K562 (cell line): Measurements from ENCODE around the gene ZBTB39. TPM values are rescaled to one million over a fixed set of nuclear protein-coding genes. Genes with fewer than 3 reads are reported as not detected.

Experiments
- ATAC-seq: fragments of 200-7000 bp; cut with Tn5 transposase; 3 replicates; pipeline ENCODE4 v1.9.1; 2020; ENCODE audit warnings: moderate library complexity
- BruUV-seq: library from RNA; stranded (reverse); fragments of 400-500 nt; replicated peaks from 2 replicates; lab custom pipeline; 2021; lab: Mats Ljungman, UMichigan
- CTCF ChIA-PET: fragments of 300-600 bp; formaldehyde crosslinking; extraction: SDS; loops from one replicate; lab custom pipeline; 2021; ENCODE audit warnings: low intra/inter-chr PET ratio; lab: Yijun Ruan, JAX
- POLR2A ChIA-PET: fragments of 300-600, 350-650 bp; sonication (Branson Sonifier 250); formaldehyde crosslinking; extraction: SDS; loops from one replicate; lab custom pipeline; 2021; ENCODE audit warnings: antibody characterized with exemption, inconsistent platforms; lab: Yijun Ruan, JAX
- DNase-seq, 4 experiments: peaks; one replicate each; pipeline versions ENCODE4 v3.0.0 to v3.0.0-alpha.2; 2011 to 2018; ENCODE audit warnings: low spot score in 3 of 4, mixed read lengths in 3 of 4; ENCODE audit errors: extremely low read depth in 1 of 4
- FAIRE-seq: peaks from 2 replicates; lab custom pipeline; 2011; peaks lifted over from hg19 to GRCh38; lab: Jason Lieb, UNC
- H2AFZ ChIP-seq: 2 replicates; pipeline ENCODE4 v1.6.0; 2011; ENCODE audit warnings: low read depth, low read length, control low read depth, inconsistent platforms
- H3K27ac ChIP-seq: fragments of 200-600 bp; 3 replicates; pipeline ENCODE4 v1.8.0; 2011; ENCODE audit warnings: low read depth, mild to moderate bottlenecking, control low read depth, inconsistent platforms, low read length, moderate library complexity, mixed read lengths; ENCODE audit errors: extremely low read depth
- H3K27me3 ChIP-seq, 2 experiments: fragments of 300-600 bp in 1 of 2; 2 replicates in 1 of 2; 3 replicates in 1 of 2; pipeline versions ENCODE4 v1.6.0 to v1.8.0; 2011; ENCODE audit warnings: inconsistent platforms in 2 of 2, low read length in 2 of 2, mild to moderate bottlenecking in 1 of 2, mixed read lengths in 1 of 2, moderate library complexity in 1 of 2; ENCODE audit not compliant: control insufficient read depth in 2 of 2, insufficient read depth in 2 of 2
- H3K36me3 ChIP-seq: fragments of 300-600 bp; 3 replicates; pipeline ENCODE4 v1.8.0; 2011; ENCODE audit warnings: mild to moderate bottlenecking, low read length, inconsistent platforms; ENCODE audit not compliant: control insufficient read depth, insufficient read depth
- H3K4me1 ChIP-seq, 2 experiments: fragments of 200-600 bp in 1 of 2; replicated peaks in 1 of 2; 2 replicates in 1 of 2; 3 replicates in 1 of 2; pipeline versions ENCODE4 v1.5.1 to v1.8.0; 2011; ENCODE audit warnings: inconsistent platforms in 2 of 2, low read length in 2 of 2, mild to moderate bottlenecking in 1 of 2, mixed read lengths in 1 of 2, moderate library complexity in 1 of 2; ENCODE audit not compliant: control insufficient read depth in 2 of 2, insufficient read depth in 2 of 2
- H3K4me2 ChIP-seq: 2 replicates; pipeline ENCODE4 v1.6.1; 2011; ENCODE audit warnings: low read length, control low read depth, inconsistent platforms, mixed read lengths; ENCODE audit not compliant: insufficient read depth
- H3K4me3 ChIP-seq: fragments of 200-600 bp; sonication (generic), shearing (Covaris generic); 2 replicates; pipeline ENCODE4 v1.5.1; 2016; ENCODE audit warnings: control low read depth, inconsistent platforms
- H3K79me2 ChIP-seq: fragments of 200-600 bp; 3 replicates; pipeline ENCODE4 v1.8.0; 2011; ENCODE audit warnings: low read length, inconsistent platforms; ENCODE audit not compliant: control insufficient read depth, insufficient read depth
- H3K9ac ChIP-seq, 2 experiments: 2 replicates each; pipeline versions ENCODE4 v1.6.0 to v1.6.1; 2011; ENCODE audit warnings: low read depth in 2 of 2, low read length in 2 of 2, control low read depth in 1 of 2, inconsistent platforms in 1 of 2, mild to moderate bottlenecking in 1 of 2, mixed read lengths in 1 of 2; ENCODE audit not compliant: insufficient read depth in 1 of 2
- H3K9me1 ChIP-seq: one replicate; pipeline ENCODE4 v1.6.0; 2011; ENCODE audit warnings: inconsistent platforms, mild to moderate bottlenecking, low read length, moderate library complexity; ENCODE audit not compliant: control insufficient read depth, insufficient read depth
- H3K9me3 ChIP-seq: replicated peaks from 2 replicates; pipeline ENCODE4 v1.5.1; 2011; ENCODE audit warnings: low read depth, low read length, inconsistent platforms; ENCODE audit not compliant: control insufficient read depth, insufficient read depth
- H4K20me1 ChIP-seq: replicated peaks from 2 replicates; pipeline ENCODE4 v1.6.1; 2011; ENCODE audit warnings: low read length, inconsistent platforms, mixed read lengths; ENCODE audit not compliant: control insufficient read depth, insufficient read depth
- CREBBP ChIP-seq: IDR thresholded peaks from one replicate; pipeline ENCODE4 v1.6.1; 2012; ENCODE audit warnings: low read depth, mild to moderate bottlenecking, control low read depth, inconsistent platforms, low read length
- CUX1 ChIP-seq: fragments of 200-800 bp; sonication (Bioruptor generic); IDR thresholded peaks from 2 replicates; pipeline ENCODE4 v1.6.1; 2016; ENCODE audit warnings: missing genetic modification characterization, missing compliant biosample characterization
- LCOR ChIP-seq: sonication (generic); formaldehyde crosslinking; IDR thresholded peaks from 2 replicates; pipeline ENCODE4 v1.8.0; 2022; ENCODE audit warnings: mild to moderate bottlenecking, missing genetic modification reagents
- WGBS: fragments of 100-300 bp; shearing (Covaris generic); methylation state at CpG from one replicate; pipeline ENCODE4 v1.1.6; 2016; ENCODE audit warnings: low coverage, mixed read lengths; ENCODE audit not compliant: insufficient coverage; ENCODE audit errors: missing lambda C conversion rate; 5-methylcytosine and 5-hydroxymethylcytosine counted together
- in situ Hi-C: fragments of 300-500 bp; cut with MboI; formaldehyde crosslinking; loops from 4 replicates; pipeline ENCODE4 v1.15.0; 2018; ENCODE audit warnings: inconsistent platforms, mixed read lengths
- intact Hi-C: fragments of 100-400 bp; cut with micrococcal nuclease; formaldehyde crosslinking; loops from 2 replicates; pipeline ENCODE4 v1.14.2; 2022
- polyA plus RNA-seq, 8 experiments: library from polyadenylated mRNA; depleted of rRNA in 4 of 8; stranded (reverse) in 5 of 8; unstranded in 3 of 8; fragments of >200 nt; fragmentation: Nextera tagmentation in 2 of 8; fragmentation: Illumina TruSeq in 1 of 8; extraction: Ambion mirVana in 2 of 8; extraction: Trizol in 1 of 8; gene quantifications; 2 replicates each; pipeline versions ENCODE4 v1.2.1 to v1.2.3, GENCODE V29; 2011 to 2014; ENCODE audit warnings: inconsistent platforms in 1 of 8, missing spikeins in 1 of 8
- total RNA-seq, 7 experiments: library from RNA; depleted of rRNA in 6 of 7; stranded (reverse); fragments of >200 nt in 6 of 7; fragmentation: Illumina TruSeq in 2 of 7; extraction: Trizol in 2 of 7; gene quantifications; 2 replicates each; pipeline versions ENCODE4 v1.2.1 to v1.2.3, GENCODE V29; 2011 to 2021; ENCODE audit warnings: low replicate concordance in 1 of 7
- TF ChIP-seq, protein P1 (sequence below): sonication (generic); formaldehyde crosslinking; IDR thresholded peaks from 2 replicates; pipeline ENCODE4 v1.4.0; 2020; ENCODE audit warnings: mild to moderate bottlenecking, missing genetic modification reagents

The ZBTB39 gene
- total and polyA plus RNA-seq, 9 of the 15 experiments (the other 6 are each of a cell fraction or from before 2014, with no cell fraction given): 3.3 to 13.3 (median 8.6) TPM

- in situ Hi-C loops: no loop called here
- H3K4me2 ChIP-seq: no peak overlapping the region
- FAIRE-seq: no peak
- no peaks in the 10 kb centered on the region for H4K20me1 ChIP-seq
- no peak for ATAC-seq
- no peak overlapping the region for H3K27ac ChIP-seq
- H3K9me1 ChIP-seq: peaks cover 3% of the 10 kb centered on the region
- H3K9me3 ChIP-seq: no peaks in the 10 kb centered on the region
- no peak overlapping the region for H2AFZ ChIP-seq
- H3K4me1 ChIP-seq: peaks cover 3 to 6% of the 10 kb centered on the region in 2 experiments; a peak in 3 of 5 replicates
- H3K9ac ChIP-seq: no peak overlapping the region
- no peaks in the 10 kb centered on the region for H3K36me3 ChIP-seq
- no peaks in the 10 kb centered on the region for H3K27me3 ChIP-seq
- intact Hi-C loops: no loop called here
- no peaks in the 10 kb centered on the region for H3K79me2 ChIP-seq
- no TSS peak for BruUV-seq
- no peak overlapping the region for H3K4me3 ChIP-seq
- CTCF ChIA-PET: no interaction called here
- TF ChIP-seq, protein P1, sequence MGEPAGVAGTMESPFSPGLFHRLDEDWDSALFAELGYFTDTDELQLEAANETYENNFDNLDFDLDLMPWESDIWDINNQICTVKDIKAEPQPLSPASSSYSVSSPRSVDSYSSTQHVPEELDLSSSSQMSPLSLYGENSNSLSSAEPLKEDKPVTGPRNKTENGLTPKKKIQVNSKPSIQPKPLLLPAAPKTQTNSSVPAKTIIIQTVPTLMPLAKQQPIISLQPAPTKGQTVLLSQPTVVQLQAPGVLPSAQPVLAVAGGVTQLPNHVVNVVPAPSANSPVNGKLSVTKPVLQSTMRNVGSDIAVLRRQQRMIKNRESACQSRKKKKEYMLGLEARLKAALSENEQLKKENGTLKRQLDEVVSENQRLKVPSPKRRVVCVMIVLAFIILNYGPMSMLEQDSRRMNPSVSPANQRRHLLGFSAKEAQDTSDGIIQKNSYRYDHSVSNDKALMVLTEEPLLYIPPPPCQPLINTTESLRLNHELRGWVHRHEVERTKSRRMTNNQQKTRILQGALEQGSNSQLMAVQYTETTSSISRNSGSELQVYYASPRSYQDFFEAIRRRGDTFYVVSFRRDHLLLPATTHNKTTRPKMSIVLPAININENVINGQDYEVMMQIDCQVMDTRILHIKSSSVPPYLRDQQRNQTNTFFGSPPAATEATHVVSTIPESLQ (CRISPR knock-in tag): no peak
- TF ChIP-seq CUX1 (CRISPR knock-in tag): no peak
- TF ChIP-seq LCOR: no peak
- TF ChIP-seq CREBBP: no peak
- WGBS: 45% methylated on average over 3 of the region's 3 CpGs
- POLR2A ChIA-PET: interaction anchor here (1.4 kb wide), 1 partner anchor 16 kb away, joined by 3 read pairs; no protein-coding TSS in a partner anchor
- no peak for DNase-seq
These were observed 27.1 kb upstream of the ZBTB39 start for GRCh38 chr12:57033431-57033830.
